ENCODE results near the gene ACOX1. TPM values are rescaled to one million over a fixed set of nuclear protein-coding genes. Genes with fewer than 3 reads are reported as not detected.

ACOX1 gene
- polyA plus RNA-seq, 1 of the 3 experiments (the other 2 are of a cell fraction), result 21.5 TPM

- POLR2A ChIA-PET, result interaction anchor here (0.8 to 1.1 kb wide), 2 partner anchors 11 to 61 kb away, joined by 3 read pairs; partner anchors contain the start of gene ZACN
- Histone ChIP-seq H3K36me3 (replicated peaks in 1 of 2; ENCODE audit: control insufficient read depth in 1 of 2, insufficient read depth in 2 of 2, low read length in 1 of 2) (no peaks in the 10 kb centered on the region), H3K9me3 (no peaks in the 10 kb centered on the region), H3K79me2 (ENCODE audit: insufficient read depth) (no peaks in the 10 kb centered on the region), H3K4me1 (ENCODE audit: control insufficient read depth in 1 of 2, insufficient read depth in 2 of 2, low read depth in 1 of 2, low read length in 1 of 2) (peaks cover 10 to 13% of the 10 kb centered on the region in 2 experiments; a peak in 2 of 4 replicates), H3F3A (replicated peaks; ENCODE audit: insufficient read depth) (peaks cover 9% of the 10 kb centered on the region), H4K20me1 (ENCODE audit: insufficient read depth) (no peaks in the 10 kb centered on the region), H3K27me3 (ENCODE audit: insufficient read depth) (no peaks in the 10 kb centered on the region), H3K4me3 (ENCODE audit: low read depth in 2 of 2, low read length in 1 of 2) (no peak overlapping the region), H3K4me2 (no peak overlapping the region), H3K9me2 (no peaks in the 10 kb centered on the region), H3K9ac (no peak overlapping the region), H3K27ac (ENCODE audit: low read depth in 2 of 2, low read length in 1 of 2) (no peak overlapping the region), H2AFZ (ENCODE audit: low read depth) (no peak overlapping the region)
- 87% methylated on average over 9 of the region's 11 CpGs for WGBS (ENCODE audit: low lambda C conversion rate)
- CTCF ChIA-PET, result interaction anchor here (0.6 to 14.6 kb wide), 15 partner anchors 8 to 281 kb away, joined by 3 to 231 read pairs (median 4); partner anchors contain the start of genes CDK3, EVPL, GALR2 and MRPL38
- TF ChIP-seq JUND (IDR thresholded peaks at IDR 0.05), result no peak
- TF ChIP-seq MAX (IDR thresholded peaks at IDR 0.05; ENCODE audit: low read depth), result no peak
- no peak for TF ChIP-seq SMC3 (IDR thresholded peaks at IDR 0.05; ENCODE audit: low read depth, low read length)
- TF ChIP-seq USF1 (IDR thresholded peaks at IDR 0.05; ENCODE audit: borderline replicate concordance, low read depth), result no peak
- no peak for TF ChIP-seq NFIC (IDR thresholded peaks at IDR 0.05; ENCODE audit: borderline replicate concordance)
- no peak for TF ChIP-seq FOSL2 (IDR thresholded peaks at IDR 0.05; ENCODE audit: borderline replicate concordance, low read depth)
- no peak for TF ChIP-seq REST (IDR thresholded peaks at IDR 0.05; ENCODE audit: low read depth, low read length)
- TF ChIP-seq YY1 (IDR thresholded peaks at IDR 0.05; ENCODE audit: low read depth), result no peak
- no peak for TF ChIP-seq SIN3A (IDR thresholded peaks at IDR 0.05; ENCODE audit: borderline replicate concordance, low read depth, low read length)
- no peak for TF ChIP-seq RXRA (IDR thresholded peaks at IDR 0.05; ENCODE audit: borderline replicate concordance, low read depth)
- TF ChIP-seq GABPA (IDR thresholded peaks at IDR 0.05; ENCODE audit: low read depth), result no peak
- TF ChIP-seq POLR2AphosphoS5 (IDR thresholded peaks at IDR 0.05; ENCODE audit: low read depth, low read length), result no peak
- TF ChIP-seq EZH2phosphoT487 (IDR thresholded peaks at IDR 0.05; ENCODE audit: borderline replicate concordance, low read depth), result no peak
- DNase-seq, result peak; percentile 61
These were observed 39.3 kb upstream of the ACOX1 start for GRCh38 chr17:76018340-76018680.

Measured in SK-N-SH (cell line).